GM21717 (cell line): ENCODE results near the gene USP37.

ENCODE experiments used
- ATAC-seq: cut with Tn5 transposase; IDR thresholded peaks from one replicate; pipeline ENCODE4 v1.9.1; 2021; ENCODE audit warnings: mild to moderate bottlenecking, moderate library complexity; ENCODE audit not compliant: unreplicated experiment

Gene USP37

GRCh38 chr2:218404351-218405085, 163.6 kb downstream of the USP37 start:
- ATAC-seq, result no peak

GRCh38 chr2:218403810-218404209, 164.3 kb downstream of the USP37 start:
- no peak for ATAC-seq

- no peak for ATAC-seq
Observed at GRCh38 chr2:218402911-218403411, 165.2 kb downstream of the USP37 start.

- ATAC-seq, result no peak
Observed at GRCh38 chr2:218402491-218402901, 165.7 kb downstream of the USP37 start.

GRCh38 chr2:218401890-218402289, 166.3 kb downstream of the USP37 start:
- ATAC-seq, result no peak

GRCh38 chr2:218400930-218401881, 166.9 kb downstream of the USP37 start:
- ATAC-seq, result no peak
